Naive thymus-derived CD4-positive, alpha-beta T cell (primary cell): ENCODE measurements around the gene TBC1D1. TPM values are rescaled to one million over a fixed set of nuclear protein-coding genes. Genes with fewer than 3 reads are reported as not detected.

ENCODE experiments used
- ATAC-seq: fragments of 150-1000 bp; cut with Tn5 transposase; 2 replicates; pipeline ENCODE4 v1.10.0; 2021; ENCODE audit warnings: mild to moderate bottlenecking, moderate library complexity
- CTCF ChIA-PET: fragments of 350-600 bp; sonication (Branson Sonifier 250); formaldehyde crosslinking; loops from one replicate; lab custom pipeline; 2021; ENCODE audit warnings: antibody characterized with exemption; lab: Charles Lee
- POLR2A ChIA-PET: fragments of 350-600 bp; sonication (Branson Sonifier 250); formaldehyde crosslinking; loops from one replicate; lab custom pipeline; 2021; ENCODE audit warnings: antibody characterized with exemption, inconsistent platforms; lab: Charles Lee
- DNase-seq, 9 donors: peaks; one replicate each; pipeline versions ENCODE4 v3.0.0 to v3.0.0-alpha.2; 2020 to 2022; ENCODE audit warnings: mixed read lengths in 1 of 9
- H3K27ac ChIP-seq: one replicate; pipeline ENCODE4 v1.7.0; 2013; ENCODE audit warnings: mild to moderate bottlenecking, low read depth, low read length, moderate library complexity
- H3K27me3 ChIP-seq, 2 donors: one replicate each; pipeline ENCODE4 v1.7.0; 2013; ENCODE audit warnings: low read length in 2 of 2, mild to moderate bottlenecking in 2 of 2, moderate library complexity in 2 of 2; ENCODE audit not compliant: control insufficient read depth in 2 of 2, insufficient read depth in 2 of 2
- H3K36me3 ChIP-seq, 3 experiments: 1 replicate in 2 of 3; 2 replicates in 1 of 3; pipeline ENCODE4 v1.7.0; 2013; ENCODE audit warnings: low read length in 3 of 3, mild to moderate bottlenecking in 3 of 3, moderate library complexity in 1 of 3; ENCODE audit not compliant: insufficient read depth in 3 of 3, control insufficient read depth in 2 of 3
- H3K4me1 ChIP-seq, 2 donors: one replicate each; pipeline ENCODE4 v1.7.0; 2013; ENCODE audit warnings: low read length in 2 of 2, mild to moderate bottlenecking in 2 of 2, moderate library complexity in 1 of 2; ENCODE audit not compliant: control insufficient read depth in 2 of 2, insufficient read depth in 2 of 2
- H3K4me3 ChIP-seq: 2 replicates; pipeline ENCODE4 v1.7.0; 2013; ENCODE audit warnings: mild to moderate bottlenecking, low read length
- H3K9me3 ChIP-seq, 3 experiments: 1 replicate in 2 of 3; 2 replicates in 1 of 3; pipeline ENCODE4 v1.7.0; 2013; ENCODE audit warnings: low read length in 3 of 3; ENCODE audit not compliant: control insufficient read depth in 2 of 3
- H3K27ac Mint-ChIP-seq, 9 donors: one replicate each; pipeline ENCODE4 v1.8.0; 2020 to 2022; ENCODE audit warnings: mixed read lengths in 9 of 9, mild to moderate bottlenecking in 8 of 9, moderate library complexity in 5 of 9, inconsistent platforms in 2 of 9
- H3K27me3 Mint-ChIP-seq, 5 donors: one replicate each; pipeline ENCODE4 v1.8.0; 2021 to 2022; ENCODE audit warnings: mixed read lengths in 5 of 5, mild to moderate bottlenecking in 1 of 5
- H3K36me3 Mint-ChIP-seq, 5 donors: one replicate each; pipeline ENCODE4 v1.8.0; 2020 to 2022; ENCODE audit warnings: mixed read lengths in 5 of 5, mild to moderate bottlenecking in 3 of 5, inconsistent platforms in 1 of 5
- H3K4me1 Mint-ChIP-seq, 7 donors: one replicate each; pipeline ENCODE4 v1.8.0; 2020 to 2022; ENCODE audit warnings: mixed read lengths in 7 of 7, mild to moderate bottlenecking in 3 of 7, inconsistent platforms in 1 of 7
- H3K4me3 Mint-ChIP-seq, 10 donors: one replicate each; pipeline ENCODE4 v1.8.0; 2020 to 2022; ENCODE audit warnings: mild to moderate bottlenecking in 10 of 10, mixed read lengths in 10 of 10, moderate library complexity in 6 of 10, inconsistent platforms in 2 of 10
- H3K9me3 Mint-ChIP-seq, 11 donors: one replicate each; pipeline ENCODE4 v1.8.0; 2020 to 2022; ENCODE audit warnings: mixed read lengths in 11 of 11, mild to moderate bottlenecking in 4 of 11, inconsistent platforms in 1 of 11, moderate library complexity in 1 of 11
- intact Hi-C, 2 donors: fragments of 100-400 bp; cut with micrococcal nuclease; formaldehyde crosslinking; loops; one replicate each; pipeline ENCODE4 v1.15.1; 2023
- polyA plus RNA-seq, 2 donors: library from polyadenylated mRNA; unstranded; fragments of 300-500 nt; fragmentation: Illumina TruSeq; gene quantifications; one replicate each; pipeline ENCODE4 v1.2.3, GENCODE V29; 2021
- total RNA-seq, 6 experiments: library from RNA in 5 of 6; stranded (reverse) in 5 of 6; gene quantifications; 1 replicate in 5 of 6; 2 replicates in 1 of 6; pipeline ENCODE4 v1.2.3 and lab custom pipeline; 2021 to 2026

Gene TBC1D1
- total and polyA plus RNA-seq, 7 experiments from 2014 or later = 19.4 to 66.8 (median 46.9) TPM

DNA sequence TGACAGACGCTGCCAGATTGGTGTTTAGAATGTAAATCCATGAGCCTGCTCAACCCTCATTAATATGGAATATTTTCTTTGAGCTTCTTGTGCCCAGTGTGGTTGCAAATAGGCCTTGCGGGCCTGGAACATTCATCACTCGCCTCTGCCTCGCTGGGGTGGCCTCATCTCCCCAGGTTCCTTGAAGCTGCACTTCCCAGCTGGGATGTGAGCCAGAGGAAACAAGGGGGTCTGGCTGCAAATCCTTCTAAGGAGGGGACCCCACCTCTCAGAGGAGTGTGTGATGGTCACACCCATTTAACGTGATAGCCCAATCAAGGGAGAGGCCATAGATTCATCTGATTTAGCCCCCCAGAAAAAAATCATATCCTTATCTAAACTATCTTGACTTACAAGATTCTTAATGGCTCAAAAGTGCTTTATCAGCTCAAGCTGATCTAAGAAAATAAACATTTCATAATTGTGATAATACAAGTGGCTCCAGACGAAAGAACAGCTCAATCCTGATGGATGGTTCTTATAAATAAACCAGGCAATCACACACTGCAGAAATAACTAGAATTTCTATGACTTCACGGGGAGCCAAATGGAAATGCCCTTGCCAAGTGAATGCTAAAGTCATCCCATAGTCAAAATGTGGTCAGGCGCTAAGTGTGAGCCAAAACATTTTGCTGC, 259.2 kb downstream of the TBC1D1 start:
- Mint-ChIP-seq H3K4me3 (no peak overlapping the region), H3K4me1 (peaks cover 15 to 28% (median 24%) of the 10 kb centered on the region in 7 donors), H3K27me3 (peaks cover 0 to 15% (median 0%) of the 10 kb centered on the region in 5 donors), H3K9me3 (peaks cover 0 to 2% (median 0%) of the 10 kb centered on the region in 11 donors), H3K27ac (no peak overlapping the region), H3K36me3 (peaks cover 0 to 9% (median 4%) of the 10 kb centered on the region in 5 donors)
- intact Hi-C loops = loop anchor here in 1 of 2 donors (10.0 kb wide), 1 partner anchor 1035 kb away; the partner anchor contains the start of gene WDR19
- H3K27me3 ChIP-seq = no peaks in the 10 kb centered on the region
- no peaks in the 10 kb centered on the region for H3K9me3 ChIP-seq
- H3K27ac ChIP-seq = no peak overlapping the region
- no peak for DNase-seq
- H3K4me1 ChIP-seq = peaks cover 10 to 13% of the 10 kb centered on the region in 2 donors
- H3K36me3 ChIP-seq = no peaks in the 10 kb centered on the region
- no peak for ATAC-seq
- no peak overlapping the region for H3K4me3 ChIP-seq
- CTCF ChIA-PET = no interaction called here
- POLR2A ChIA-PET = no interaction called here

DNA sequence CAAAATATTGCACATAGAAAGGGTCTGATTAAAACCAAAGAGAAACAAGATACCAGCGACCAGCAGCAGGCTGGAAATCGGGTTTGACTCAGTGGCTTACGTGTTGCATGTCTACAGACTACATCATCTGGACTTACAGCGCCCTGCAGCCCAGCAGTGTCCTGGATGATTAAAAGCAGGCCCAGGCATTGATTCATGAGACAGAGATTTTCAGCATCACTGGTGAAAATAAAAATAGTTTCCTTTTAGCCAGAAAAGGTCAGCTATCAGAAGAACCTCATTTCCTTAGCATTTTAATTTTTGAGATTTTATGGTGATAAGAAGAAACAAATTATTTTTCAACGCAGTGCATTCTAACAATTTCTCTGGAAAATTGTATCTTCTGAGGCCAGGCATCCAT, 259.9 kb downstream of the TBC1D1 start:
- peaks cover 0 to 2% (median 0%) of the 10 kb centered on the region in 11 donors for H3K9me3 Mint-ChIP-seq
- ChIA-PET CTCF (no interaction called here), POLR2A (interaction anchor here (0.7 kb wide), 1 partner anchor 10 kb away, joined by 3 read pairs; no protein-coding TSS in a partner anchor)

DNA sequence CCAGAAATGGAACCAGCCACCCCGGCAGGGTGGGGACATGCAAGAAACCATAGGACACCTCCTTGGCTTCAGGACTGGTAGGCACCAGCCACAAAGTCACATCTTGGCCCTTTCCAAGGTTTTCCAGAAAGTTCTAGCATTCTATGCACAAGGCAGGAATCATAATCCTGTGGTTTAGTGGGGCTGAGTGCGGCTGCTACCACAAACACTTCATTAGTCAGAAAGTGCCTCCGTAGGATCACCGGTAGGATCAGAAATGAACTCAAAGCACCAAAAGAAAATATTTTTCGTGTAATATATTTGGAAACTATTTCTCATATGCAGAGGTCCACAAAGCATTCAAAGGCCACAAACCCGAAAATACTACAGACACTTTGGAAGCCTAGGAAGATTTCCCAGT, 261.0 kb downstream of the TBC1D1 start:
- Histone ChIP-seq H3K4me1 (peaks cover 10 to 19% of the 10 kb centered on the region in 2 donors), H3K27me3 (no peaks in the 10 kb centered on the region), H3K36me3 (no peaks in the 10 kb centered on the region), H3K4me3 (no peak overlapping the region), H3K9me3 (no peaks in the 10 kb centered on the region), H3K27ac (no peak overlapping the region)
- H3K27ac Mint-ChIP-seq = peak overlapping the region in 1 of 9 donors; percentile 29
- H3K36me3 Mint-ChIP-seq = peaks cover 0 to 10% (median 4%) of the 10 kb centered on the region in 5 donors
- CTCF ChIA-PET = no interaction called here
- POLR2A ChIA-PET = no interaction called here
- ATAC-seq (no peak), DNase-seq (no peak)
- H3K27me3 Mint-ChIP-seq = peaks cover 0 to 15% (median 0%) of the 10 kb centered on the region in 5 donors
- intact Hi-C loops = loop anchor here in 1 of 2 donors (10.0 kb wide), 1 partner anchor 1033 kb away; the partner anchor contains the start of gene WDR19
- H3K4me3 Mint-ChIP-seq = no peak overlapping the region
- peaks cover 0 to 2% (median 0%) of the 10 kb centered on the region in 11 donors for H3K9me3 Mint-ChIP-seq
- peaks cover 22 to 43% (median 38%) of the 10 kb centered on the region in 7 donors for H3K4me1 Mint-ChIP-seq

More for the DNA sequence above, 259.9 kb downstream of the TBC1D1 start:
- ATAC-seq (no peak), DNase-seq (no peak)
- intact Hi-C loops = loop anchor here in 1 of 2 donors (10.0 kb wide), 1 partner anchor 1034 kb away; the partner anchor contains the start of gene WDR19
- no peaks in the 10 kb centered on the region for H3K27me3 ChIP-seq
- H3K4me3 Mint-ChIP-seq = no peak overlapping the region
- peaks cover 20 to 35% (median 30%) of the 10 kb centered on the region in 7 donors for H3K4me1 Mint-ChIP-seq
- no peaks in the 10 kb centered on the region for H3K36me3 ChIP-seq
- peaks cover 0 to 15% (median 0%) of the 10 kb centered on the region in 5 donors for H3K27me3 Mint-ChIP-seq
- H3K4me1 ChIP-seq = peaks cover 10 to 19% of the 10 kb centered on the region in 2 donors
- no peak overlapping the region for H3K27ac Mint-ChIP-seq
- H3K36me3 Mint-ChIP-seq = peaks cover 0 to 9% (median 4%) of the 10 kb centered on the region in 5 donors
- H3K27ac ChIP-seq = no peak overlapping the region
- H3K4me3 ChIP-seq = no peak overlapping the region
- no peaks in the 10 kb centered on the region for H3K9me3 ChIP-seq

DNA sequence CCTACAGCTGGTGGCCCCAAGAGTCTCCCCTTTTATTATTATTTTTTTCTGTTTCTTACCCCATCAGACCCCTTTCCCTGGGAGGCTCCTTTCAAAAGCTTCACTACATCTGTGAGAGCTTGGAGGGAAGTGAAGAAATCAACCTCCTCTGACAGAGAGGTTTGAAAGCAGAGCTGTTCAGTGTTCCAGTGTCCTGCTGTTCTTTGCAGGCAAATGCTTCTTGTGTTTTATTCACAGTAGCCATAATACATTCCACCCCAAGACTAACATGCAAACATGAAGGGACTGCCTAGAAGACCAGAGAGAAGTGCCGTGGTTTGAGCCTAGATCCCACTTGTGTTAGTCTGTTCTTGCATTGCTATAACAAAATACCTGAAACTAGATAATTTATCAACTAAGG, 261.4 kb downstream of the TBC1D1 start:
- ChIA-PET CTCF (no interaction called here), POLR2A (no interaction called here)
- intact Hi-C loops = loop anchor here in 1 of 2 donors (10.0 kb wide), 1 partner anchor 1032 kb away; the partner anchor contains the start of gene WDR19
- ATAC-seq (no peak), DNase-seq (no peak)
- Mint-ChIP-seq H3K27ac (peak overlapping the region in 4 of 9 donors; percentile 29 to 52 (median 43)), H3K27me3 (peaks cover 0 to 15% (median 0%) of the 10 kb centered on the region in 5 donors), H3K4me3 (no peak overlapping the region), H3K36me3 (peaks cover 0 to 10% (median 4%) of the 10 kb centered on the region in 5 donors), H3K9me3 (peaks cover 0 to 2% (median 0%) of the 10 kb centered on the region in 11 donors), H3K4me1 (peaks cover 24 to 46% (median 42%) of the 10 kb centered on the region in 7 donors)
- Histone ChIP-seq H3K27me3 (no peaks in the 10 kb centered on the region), H3K9me3 (no peaks in the 10 kb centered on the region), H3K27ac (no peak overlapping the region), H3K4me3 (no peak overlapping the region), H3K4me1 (peaks cover 10 to 20% of the 10 kb centered on the region in 2 donors), H3K36me3 (no peaks in the 10 kb centered on the region)

DNA sequence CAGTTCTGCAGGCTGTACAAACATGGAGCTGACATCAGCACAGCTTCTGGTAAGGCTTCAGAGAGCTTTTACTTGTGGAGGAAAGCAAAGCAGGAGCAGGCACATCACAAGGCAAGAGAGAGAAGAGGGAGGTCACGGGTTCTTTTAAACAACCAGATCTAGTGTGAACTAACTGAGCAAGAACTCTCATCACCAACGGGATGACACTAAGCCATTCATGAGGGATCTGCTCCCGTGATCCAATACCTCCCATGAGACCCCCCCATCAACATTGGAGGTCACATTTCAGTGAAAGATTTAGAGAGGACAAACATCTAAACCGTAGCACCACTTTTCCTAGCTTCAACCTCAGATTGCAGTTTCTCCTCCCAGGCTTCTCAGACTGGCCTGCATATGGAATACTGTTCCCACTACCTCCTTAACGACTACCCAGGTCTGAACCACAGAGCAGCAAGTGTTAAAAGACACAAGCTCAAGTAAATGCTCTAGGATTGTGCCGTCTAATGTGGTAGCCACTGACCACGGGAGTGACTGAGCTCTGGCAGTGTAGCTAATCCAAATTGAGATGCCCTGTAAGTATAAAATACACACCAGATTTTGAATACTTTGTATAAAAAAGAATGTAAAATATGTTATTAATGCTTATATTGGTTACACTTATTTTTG, 262.0 kb downstream of the TBC1D1 start:
- DNase-seq = no peak
- H3K27ac Mint-ChIP-seq = peak overlapping the region in 4 of 9 donors; percentile 29 to 52 (median 43)
- Histone ChIP-seq H3K36me3 (no peaks in the 10 kb centered on the region), H3K9me3 (no peaks in the 10 kb centered on the region), H3K27ac (no peak overlapping the region), H3K4me3 (no peak overlapping the region), H3K4me1 (peaks cover 10 to 25% of the 10 kb centered on the region in 2 donors), H3K27me3 (no peaks in the 10 kb centered on the region)
- H3K9me3 Mint-ChIP-seq = peaks cover 0 to 2% (median 0%) of the 10 kb centered on the region in 11 donors
- H3K4me3 Mint-ChIP-seq = no peak overlapping the region
- peaks cover 25 to 52% (median 47%) of the 10 kb centered on the region in 7 donors for H3K4me1 Mint-ChIP-seq
- no peak for ATAC-seq
- H3K27me3 Mint-ChIP-seq = peaks cover 0 to 15% (median 0%) of the 10 kb centered on the region in 5 donors
- ChIA-PET POLR2A (no interaction called here), CTCF (no interaction called here)
- H3K36me3 Mint-ChIP-seq = peaks cover 0 to 8% (median 2%) of the 10 kb centered on the region in 5 donors
- intact Hi-C loops = loop anchor here in 1 of 2 donors (10.0 kb wide), 1 partner anchor 1032 kb away; the partner anchor contains the start of gene WDR19

DNA sequence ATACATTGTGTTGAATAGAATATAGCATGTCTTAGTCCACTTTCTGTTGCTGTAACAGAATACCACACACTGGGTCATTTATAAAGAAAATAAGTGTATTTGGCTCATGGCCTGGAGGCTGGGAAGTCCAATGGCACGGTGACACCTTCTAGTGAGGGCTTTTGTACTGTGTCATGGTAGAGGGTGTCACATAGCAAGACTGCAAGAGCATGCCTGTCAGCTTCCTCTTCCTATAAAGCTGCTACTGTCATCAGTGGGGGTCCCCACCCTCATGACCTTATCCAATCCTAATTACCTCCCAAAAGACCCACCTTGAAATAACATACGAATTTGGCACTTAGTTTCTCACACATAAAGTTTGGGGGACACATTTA, 262.5 kb downstream of the TBC1D1 start:
- DNase-seq = no peak
- H3K36me3 ChIP-seq = no peaks in the 10 kb centered on the region
- CTCF ChIA-PET = interaction anchor here (0.6 kb wide), 1 partner anchor 603 kb away, joined by 4 read pairs; no protein-coding TSS in a partner anchor
- H3K4me1 Mint-ChIP-seq = peaks cover 23 to 57% (median 48%) of the 10 kb centered on the region in 7 donors
- peaks cover 10 to 25% of the 10 kb centered on the region in 2 donors for H3K4me1 ChIP-seq
- peaks cover 0 to 1% (median 0%) of the 10 kb centered on the region in 11 donors for H3K9me3 Mint-ChIP-seq
- peak overlapping the region in 1 of 10 donors; percentile 22 for H3K4me3 Mint-ChIP-seq
- H3K27ac Mint-ChIP-seq = peak overlapping the region in 3 of 9 donors; percentile 38 to 71 (median 46)
- no peaks in the 10 kb centered on the region for H3K27me3 ChIP-seq
- H3K27me3 Mint-ChIP-seq = peaks cover 0 to 15% (median 0%) of the 10 kb centered on the region in 5 donors
- H3K9me3 ChIP-seq = no peaks in the 10 kb centered on the region
- peaks cover 0 to 4% (median 0%) of the 10 kb centered on the region in 5 donors for H3K36me3 Mint-ChIP-seq
- H3K4me3 ChIP-seq = no peak overlapping the region
- no peak overlapping the region for H3K27ac ChIP-seq
- intact Hi-C loops = loop anchor here in 1 of 2 donors (10.0 kb wide), 1 partner anchor 1031 kb away; the partner anchor contains the start of gene WDR19
- POLR2A ChIA-PET = interaction anchor here (0.6 kb wide), 1 partner anchor 16 kb away, joined by 3 read pairs; no protein-coding TSS in a partner anchor
- peak; percentile 34 for ATAC-seq
